Hepatocyte (in vitro differentiated cells): ENCODE measurements around the gene C22orf39. TPM values are rescaled to one million over a fixed set of nuclear protein-coding genes. Genes with fewer than 3 reads are reported as not detected.

Experiments used
- DNase-seq: peaks from one replicate; pipeline ENCODE4 v3.0.0-alpha.2; 2016; ENCODE audit warnings: low spot score
- H2AFZ ChIP-seq: fragments of 200-600 bp; sonication (generic); 2 replicates; pipeline ENCODE4 v1.6.0; 2016; ENCODE audit warnings: antibody characterized with exemption, mild to moderate bottlenecking
- H3K27ac ChIP-seq: fragments of 200-600 bp; sonication (generic); 2 replicates; pipeline ENCODE4 v1.5.1; 2016; ENCODE audit warnings: mild to moderate bottlenecking
- H3K27me3 ChIP-seq: fragments of 200-600 bp; sonication (generic); 2 replicates; pipeline ENCODE4 v1.6.1; 2016
- H3K36me3 ChIP-seq: fragments of 200-600 bp; sonication (generic); replicated peaks from 2 replicates; pipeline ENCODE4 v1.5.1; 2016; ENCODE audit warnings: low read depth; ENCODE audit not compliant: insufficient read depth
- H3K4me1 ChIP-seq: fragments of 200-600 bp; sonication (generic); 2 replicates; pipeline ENCODE4 v1.5.1; 2016; ENCODE audit warnings: mild to moderate bottlenecking, moderate library complexity; ENCODE audit not compliant: insufficient read depth
- H3K4me2 ChIP-seq: fragments of 200-600 bp; sonication (generic); 2 replicates; pipeline ENCODE4 v1.6.0; 2016
- H3K4me3 ChIP-seq: fragments of 200-600 bp; sonication (generic); 2 replicates; pipeline ENCODE4 v1.5.1; 2016; ENCODE audit warnings: mild to moderate bottlenecking
- H3K79me2 ChIP-seq: fragments of 200-600 bp; sonication (generic); 2 replicates; pipeline ENCODE4 v1.6.0; 2017; ENCODE audit warnings: mild to moderate bottlenecking
- H3K9me2 ChIP-seq: fragments of 200-600 bp; sonication (generic); replicated peaks from 2 replicates; pipeline ENCODE4 v1.6.0; 2017; ENCODE audit warnings: mild to moderate bottlenecking; ENCODE audit not compliant: insufficient read depth
- H3K9me3 ChIP-seq: fragments of 200-600 bp; sonication (generic); 2 replicates; pipeline ENCODE4 v1.5.1; 2016; ENCODE audit warnings: low read depth, mild to moderate bottlenecking
- H4K20me1 ChIP-seq: fragments of 200-600 bp; sonication (generic); 2 replicates; pipeline ENCODE4 v1.6.0; 2016; ENCODE audit warnings: mild to moderate bottlenecking; ENCODE audit not compliant: insufficient read depth, poor library complexity, severe bottlenecking
- CTCF ChIP-seq: fragments of 200-600 bp; sonication (generic); IDR thresholded peaks from 2 replicates; pipeline ENCODE4 v1.5.1; 2016; ENCODE audit warnings: antibody characterized with exemption, mild to moderate bottlenecking; ENCODE audit not compliant: poor library complexity
- EZH2 ChIP-seq: fragments of 200-600 bp; sonication (generic); IDR thresholded peaks from 2 replicates; pipeline ENCODE4 v1.6.1; 2016; ENCODE audit warnings: antibody characterized with exemption, mild to moderate bottlenecking, borderline replicate concordance
- EZH2phosphoT487 ChIP-seq: fragments of 200-600 bp; sonication (generic); IDR thresholded peaks from one replicate; pipeline ENCODE4 v1.6.1; 2018; ENCODE audit warnings: antibody characterized with exemption, mild to moderate bottlenecking, low read depth, moderate library complexity; ENCODE audit not compliant: unreplicated experiment, severe bottlenecking
- WGBS: methylation state at CpG from one replicate; pipeline ENCODE4 v1.1.6; 2016; ENCODE audit warnings: low lambda C conversion rate; ENCODE audit errors: missing lambda C conversion rate; 5-methylcytosine and 5-hydroxymethylcytosine counted together
- polyA plus RNA-seq: library from polyadenylated mRNA; unstranded; fragments of >200 nt; fragmentation: Nextera tagmentation; extraction: Ambion mirVana; gene quantifications from 2 replicates; pipeline ENCODE4 v1.2.1, GENCODE V29; 2016
- total RNA-seq: library from RNA; depleted of rRNA; stranded (reverse); fragments of >200 nt; gene quantifications from 2 replicates; pipeline ENCODE4 v1.2.3, GENCODE V29; 2014

Gene C22orf39
- total and polyA plus RNA-seq, 2 experiments from 2014 or later = 29.5 to 32.4 TPM

DNA sequence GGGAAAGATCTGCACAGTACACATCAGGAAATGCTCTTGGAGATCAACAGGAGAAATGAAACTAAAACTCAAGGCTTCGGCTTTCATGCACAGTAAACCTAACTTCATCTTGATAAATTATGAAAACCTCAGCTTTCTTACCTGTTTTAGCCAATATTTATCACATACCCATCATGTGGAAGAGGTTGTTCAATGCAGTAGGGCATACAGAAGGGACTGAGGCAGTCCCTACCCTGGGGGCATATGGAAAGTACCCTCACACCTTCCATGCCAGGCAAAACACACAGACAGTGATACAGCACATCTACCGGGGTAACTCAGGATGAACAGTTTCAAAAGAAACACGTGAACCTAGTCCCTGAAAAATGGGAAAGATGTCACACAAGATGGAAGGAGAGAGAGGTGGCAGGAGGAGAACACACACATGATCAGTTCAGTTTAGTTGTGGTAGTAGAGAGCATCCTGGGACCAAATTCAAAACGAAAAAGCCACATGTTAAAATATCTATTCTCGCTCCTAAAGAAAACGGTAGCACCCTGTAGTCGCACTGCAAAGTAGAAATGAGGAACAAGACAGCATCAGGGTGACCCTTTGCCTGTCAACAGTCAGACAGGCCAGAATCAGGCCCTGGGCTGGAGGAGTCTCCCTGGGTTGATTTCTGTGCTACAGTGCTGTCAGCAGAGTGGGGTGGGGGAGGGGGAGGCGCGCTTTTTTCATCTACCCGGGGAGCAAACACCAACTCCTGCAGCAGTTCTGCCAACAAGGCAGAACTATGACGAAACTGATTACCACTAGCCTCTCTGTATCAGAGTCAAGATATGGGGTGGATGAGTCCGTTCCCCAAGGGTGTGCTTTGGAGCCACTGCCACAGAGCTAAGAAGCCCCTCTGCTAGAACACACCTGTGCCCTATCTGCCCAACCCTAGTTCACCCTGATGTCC lies 17.3 kb downstream of the C22orf39 start:
- Histone ChIP-seq H3K9me2 (no peaks in the 10 kb centered on the region), H3K36me3 (no peaks in the 10 kb centered on the region), H3K4me1 (peaks cover 18% of the 10 kb centered on the region), H3K27me3 (no peaks in the 10 kb centered on the region), H3K9me3 (no peaks in the 10 kb centered on the region), H3K79me2 (peaks cover 72% of the 10 kb centered on the region), H4K20me1 (peaks cover 28% of the 10 kb centered on the region), H3K4me3 (peak overlapping the region; percentile 80), H3K4me2 (peak overlapping the region; percentile 97), H2AFZ (peak overlapping the region; percentile 64), H3K27ac (peak overlapping the region; percentile 98)
- peak; percentile 79 for DNase-seq
- TF ChIP-seq CTCF (no peak), EZH2phosphoT487 (no peak), EZH2 (no peak)
- 32% methylated on average over 12 of the region's 12 CpGs for WGBS

DNA sequence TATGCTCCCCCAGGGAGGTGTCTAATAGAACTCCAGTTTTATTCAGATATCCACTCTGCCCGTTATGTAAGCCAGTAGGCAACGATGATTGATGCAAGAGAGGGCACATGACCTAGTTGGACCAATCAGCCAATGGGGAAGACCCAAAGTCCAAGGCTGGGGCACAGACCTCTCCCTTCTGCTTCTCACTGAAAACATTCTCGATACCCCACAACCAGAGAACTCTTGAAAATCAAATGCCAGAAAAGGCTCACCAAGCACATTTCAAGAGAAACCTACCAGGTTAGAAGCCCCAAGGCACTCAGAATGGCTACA lies 23.4 kb downstream of the C22orf39 start:
- peaks cover 100% of the 10 kb centered on the region for H3K79me2 ChIP-seq
- H3K9me3 ChIP-seq = no peaks in the 10 kb centered on the region
- no peak overlapping the region for H2AFZ ChIP-seq
- DNase-seq = no peak
- H3K4me3 ChIP-seq = no peak overlapping the region
- whole genome bisulfite sequencing = 86% methylated on average over 3 of the region's 3 CpGs
- no peak overlapping the region for H3K27ac ChIP-seq
- TF ChIP-seq EZH2phosphoT487 = no peak
- no peaks in the 10 kb centered on the region for H3K9me2 ChIP-seq
- no peak overlapping the region for H3K4me2 ChIP-seq
- peaks cover 79% of the 10 kb centered on the region for H4K20me1 ChIP-seq
- H3K36me3 ChIP-seq = no peaks in the 10 kb centered on the region
- no peaks in the 10 kb centered on the region for H3K27me3 ChIP-seq
- peaks cover 1% of the 10 kb centered on the region for H3K4me1 ChIP-seq

- Histone ChIP-seq H3K36me3 (no peaks in the 10 kb centered on the region), H3K9me2 (no peaks in the 10 kb centered on the region), H2AFZ (no peak overlapping the region), H4K20me1 (peaks cover 82% of the 10 kb centered on the region), H3K27me3 (no peaks in the 10 kb centered on the region), H3K4me3 (no peak overlapping the region), H3K27ac (no peak overlapping the region), H3K9me3 (no peaks in the 10 kb centered on the region), H3K79me2 (peaks cover 100% of the 10 kb centered on the region), H3K4me1 (no peaks in the 10 kb centered on the region), H3K4me2 (no peak overlapping the region)
- 86% methylated on average over 11 of the region's 11 CpGs for WGBS
- DNase-seq = no peak
- TF ChIP-seq EZH2phosphoT487 (no peak), EZH2 (no peak), CTCF (no peak)
These were observed 24.8 kb downstream of the C22orf39 start for GRCh38 chr22:19422440-19423301.

GRCh38 chr22:19420321-19420720 lies 27.2 kb downstream of the C22orf39 start:
- no peaks in the 10 kb centered on the region for H3K4me1 ChIP-seq
- DNase-seq = no peak
- no peak overlapping the region for H3K4me3 ChIP-seq
- peaks cover 100% of the 10 kb centered on the region for H3K79me2 ChIP-seq
- no peak overlapping the region for H3K4me2 ChIP-seq
- no peak overlapping the region for H2AFZ ChIP-seq
- 98% methylated on average over 6 of the region's 6 CpGs for WGBS
- H4K20me1 ChIP-seq = peaks cover 75% of the 10 kb centered on the region
- H3K27ac ChIP-seq = no peak overlapping the region
- no peaks in the 10 kb centered on the region for H3K9me2 ChIP-seq
- H3K27me3 ChIP-seq = no peaks in the 10 kb centered on the region
- no peak for TF ChIP-seq EZH2
- no peak for TF ChIP-seq CTCF
- TF ChIP-seq EZH2phosphoT487 = no peak
- H3K36me3 ChIP-seq = no peaks in the 10 kb centered on the region
- H3K9me3 ChIP-seq = no peaks in the 10 kb centered on the region
